Naive thymus-derived CD8-positive, alpha-beta T cell (primary cell): ENCODE data around the gene TNK1. TPM values are rescaled to one million over a fixed set of nuclear protein-coding genes. Genes with fewer than 3 reads are reported as not detected.

ENCODE experiments used
- polyA plus RNA-seq, 3 donors: library from polyadenylated mRNA; unstranded; fragments of 300-500 nt; fragmentation: Illumina TruSeq; gene quantifications; one replicate each; pipeline ENCODE4 v1.2.3, GENCODE V29; 2021
- total RNA-seq, 8 experiments: library from RNA in 2 of 8; stranded (reverse) in 2 of 8; gene quantifications; one replicate each; pipeline ENCODE4 v1.2.3 and lab custom pipeline; 2021 to 2026

The TNK1 gene
- total and polyA plus RNA-seq, 5 experiments from 2014 or later = 5.8 to 23.1 (median 8.5) TPM

Other genes with a start within 250 kb of the TNK1 start
Only the 30 nearest of the 38 such genes appear.
- gene DLG4, start 161.3 kb upstream of the TNK1 start, total RNA-seq = 10 to 100 TPM in 1 of 2 experiments, 1 to 10 TPM in 1; 8.4 to 10.2 TPM
- gene DLG4, start 161.3 kb upstream of the TNK1 start, polyA plus RNA-seq = under 1 TPM; 0.24 to 0.62 (median 0.33) TPM
- 100 to 1,000 TPM; 402 TPM for gene ACADVL, start 161.2 kb upstream of the TNK1 start, total RNA-seq
- 10 to 100 TPM; 78.8 to 91.2 (median 85.2) TPM for gene ACADVL, start 161.2 kb upstream of the TNK1 start, polyA plus RNA-seq
- 10 to 100 TPM; 80.7 to 81.5 TPM for gene DVL2, start 146.6 kb upstream of the TNK1 start, total RNA-seq
- gene DVL2, start 146.6 kb upstream of the TNK1 start, polyA plus RNA-seq = 10 to 100 TPM; 19.3 to 26.5 (median 19.3) TPM
- 10 to 100 TPM; 49.9 to 53.9 TPM for gene PHF23, start 141.6 kb upstream of the TNK1 start, total RNA-seq
- 10 to 100 TPM; 18.1 to 35.7 (median 22.2) TPM for gene PHF23, start 141.6 kb upstream of the TNK1 start, polyA plus RNA-seq
- 100 to 1,000 TPM; 268 to 280 TPM for gene GABARAP, start 138.6 kb upstream of the TNK1 start, total RNA-seq
- gene GABARAP, start 138.6 kb upstream of the TNK1 start, polyA plus RNA-seq = 100 to 1,000 TPM; 799 to 964 (median 817) TPM
- 100 to 1,000 TPM; 138 to 142 TPM for gene CTDNEP1, start 129.4 kb upstream of the TNK1 start, total RNA-seq
- gene CTDNEP1, start 129.4 kb upstream of the TNK1 start, polyA plus RNA-seq = 10 to 100 TPM; 33.6 to 42.3 (median 39.7) TPM
- 10 to 100 TPM; 35.1 to 36.1 TPM for gene ELP5, start 128.9 kb upstream of the TNK1 start, total RNA-seq
- 10 to 100 TPM; 55.5 to 94.0 (median 70.8) TPM for gene ELP5, start 128.9 kb upstream of the TNK1 start, polyA plus RNA-seq
- gene CLDN7, start 118.6 kb upstream of the TNK1 start, total RNA-seq = 1 to 10 TPM; 4.2 to 7.4 TPM
- 1 to 10 TPM; 5.7 to 8.6 (median 7.1) TPM for gene CLDN7, start 118.6 kb upstream of the TNK1 start, polyA plus RNA-seq
- gene SLC2A4, start 99.4 kb upstream of the TNK1 start, total RNA-seq = not detected
- gene SLC2A4, start 99.4 kb upstream of the TNK1 start, polyA plus RNA-seq = not detected
- gene YBX2, start 86.5 kb upstream of the TNK1 start, total RNA-seq = 1 to 10 TPM in 1 of 2 experiments, under 1 TPM in 1; 0.66 to 1.2 TPM
- not detected for gene YBX2, start 86.5 kb upstream of the TNK1 start, polyA plus RNA-seq
- 100 to 1,000 TPM; 308 to 327 TPM for gene EIF5A, start 73.5 kb upstream of the TNK1 start, total RNA-seq
- gene EIF5A, start 73.5 kb upstream of the TNK1 start, polyA plus RNA-seq = 100 to 1,000 TPM; 209 to 690 (median 643) TPM
- gene GPS2, start 65.7 kb upstream of the TNK1 start, total RNA-seq = 100 to 1,000 TPM; 146 to 147 TPM
- 100 to 1,000 TPM in 1 of 3 donors, 10 to 100 TPM in 2; 75.7 to 107 (median 98.6) TPM for gene GPS2, start 65.7 kb upstream of the TNK1 start, polyA plus RNA-seq
- gene NEURL4, start 51.8 kb upstream of the TNK1 start, total RNA-seq = 10 to 100 TPM; 74.7 to 82.7 TPM
- 1 to 10 TPM in 2 of 3 donors, under 1 TPM in 1; 0.90 to 2.7 (median 1.1) TPM for gene NEURL4, start 51.8 kb upstream of the TNK1 start, polyA plus RNA-seq
- 100 to 1,000 TPM; 450 to 466 TPM for gene ACAP1, start 44.6 kb upstream of the TNK1 start, total RNA-seq
- 100 to 1,000 TPM; 246 to 295 (median 283) TPM for gene ACAP1, start 44.6 kb upstream of the TNK1 start, polyA plus RNA-seq
- 1 to 10 TPM; 4.6 to 5.0 TPM for gene KCTD11, start 28.9 kb upstream of the TNK1 start, total RNA-seq
- gene KCTD11, start 28.9 kb upstream of the TNK1 start, polyA plus RNA-seq = 1 to 10 TPM; 1.2 to 1.6 (median 1.3) TPM
- gene TMEM95, start 25.9 kb upstream of the TNK1 start, total RNA-seq = not detected
- not detected for gene TMEM95, start 25.9 kb upstream of the TNK1 start, polyA plus RNA-seq
- gene PLSCR3, start 13.4 kb downstream of the TNK1 start, total RNA-seq = 10 to 100 TPM; 75.8 to 79.4 TPM
- gene PLSCR3, start 13.4 kb downstream of the TNK1 start, polyA plus RNA-seq = 100 to 1,000 TPM in 2 of 3 donors, 10 to 100 TPM in 1; 90.5 to 152 (median 125) TPM
- gene TMEM256, start 23.0 kb downstream of the TNK1 start, total RNA-seq = 10 to 100 TPM; 45.4 to 50.9 TPM
- 10 to 100 TPM; 62.6 to 96.5 (median 81.4) TPM for gene TMEM256, start 23.0 kb downstream of the TNK1 start, polyA plus RNA-seq
- gene NLGN2, start 26.8 kb downstream of the TNK1 start, total RNA-seq = 10 to 100 TPM; 12.3 to 14.7 TPM
- gene NLGN2, start 26.8 kb downstream of the TNK1 start, polyA plus RNA-seq = under 1 TPM; 0.03 to 0.23 (median 0.08) TPM
- gene SPEM1, start 39.2 kb downstream of the TNK1 start, total RNA-seq = not detected
- not detected for gene SPEM1, start 39.2 kb downstream of the TNK1 start, polyA plus RNA-seq
- not detected for gene SPEM2, start 44.5 kb downstream of the TNK1 start, total RNA-seq
- not detected for gene SPEM2, start 44.5 kb downstream of the TNK1 start, polyA plus RNA-seq
- gene SPEM3, start 47.8 kb downstream of the TNK1 start, total RNA-seq = not detected
- gene SPEM3, start 47.8 kb downstream of the TNK1 start, polyA plus RNA-seq = not detected
- gene TMEM102, start 54.3 kb downstream of the TNK1 start, total RNA-seq = 10 to 100 TPM; 12.2 to 12.8 TPM
- 10 to 100 TPM in 2 of 3 donors, 1 to 10 TPM in 1; 9.8 to 19.1 (median 12.1) TPM for gene TMEM102, start 54.3 kb downstream of the TNK1 start, polyA plus RNA-seq
- gene FGF11, start 58.4 kb downstream of the TNK1 start, total RNA-seq = 1 to 10 TPM; 2.4 to 3.0 TPM
- under 1 TPM; 0.10 to 0.32 (median 0.22) TPM for gene FGF11, start 58.4 kb downstream of the TNK1 start, polyA plus RNA-seq
- 1 to 10 TPM; 5.4 to 7.3 TPM for gene CHRNB1, start 64.0 kb downstream of the TNK1 start, total RNA-seq
- gene CHRNB1, start 64.0 kb downstream of the TNK1 start, polyA plus RNA-seq = 10 to 100 TPM; 18.1 to 24.5 (median 24.3) TPM
- 100 to 1,000 TPM; 101 to 104 TPM for gene ZBTB4, start 98.5 kb downstream of the TNK1 start, total RNA-seq
- gene ZBTB4, start 98.5 kb downstream of the TNK1 start, polyA plus RNA-seq = 10 to 100 TPM; 16.8 to 28.4 (median 19.7) TPM
- gene SLC35G6, start 100.4 kb downstream of the TNK1 start, total RNA-seq = not detected
- gene SLC35G6, start 100.4 kb downstream of the TNK1 start, polyA plus RNA-seq = not detected
- 100 to 1,000 TPM; 186 to 193 TPM for gene POLR2A, start 103.3 kb downstream of the TNK1 start, total RNA-seq
- 10 to 100 TPM; 31.1 to 68.0 (median 47.3) TPM for gene POLR2A, start 103.3 kb downstream of the TNK1 start, polyA plus RNA-seq
- 10 to 100 TPM; 25.7 to 26.6 TPM for gene TNFSF12, start 168.0 kb downstream of the TNK1 start, total RNA-seq
- gene TNFSF12, start 168.0 kb downstream of the TNK1 start, polyA plus RNA-seq = 10 to 100 TPM; 19.3 to 28.6 (median 25.8) TPM
- 1 to 10 TPM; 2.9 to 3.0 TPM for gene TNFSF13, start 177.7 kb downstream of the TNK1 start, total RNA-seq
- gene TNFSF13, start 177.7 kb downstream of the TNK1 start, polyA plus RNA-seq = 1 to 10 TPM; 1.2 to 3.7 (median 2.1) TPM